HTR-8/SVneo (cell line): Measurements from ENCODE around the gene SLC38A6.
A peak's percentile ranks its signal among the peaks of the same experiment; 100 is the strongest.
"Not testable (repeated sequence)": the region's sequence is repeated elsewhere in the genome, so short reads cannot be mapped to it uniquely, and the experiment has no call there.

ENCODE experiments used
- DNase-seq: peaks from one replicate; pipeline ENCODE4 v3.0.0; 2011; ENCODE audit warnings: low spot score, mixed read lengths; ENCODE audit not compliant: insufficient read length
- FAIRE-seq: peaks from 2 replicates; lab custom pipeline; 2011; peaks lifted over from hg19 to GRCh38; lab: Jason Lieb, UNC

Gene SLC38A6

DNA sequence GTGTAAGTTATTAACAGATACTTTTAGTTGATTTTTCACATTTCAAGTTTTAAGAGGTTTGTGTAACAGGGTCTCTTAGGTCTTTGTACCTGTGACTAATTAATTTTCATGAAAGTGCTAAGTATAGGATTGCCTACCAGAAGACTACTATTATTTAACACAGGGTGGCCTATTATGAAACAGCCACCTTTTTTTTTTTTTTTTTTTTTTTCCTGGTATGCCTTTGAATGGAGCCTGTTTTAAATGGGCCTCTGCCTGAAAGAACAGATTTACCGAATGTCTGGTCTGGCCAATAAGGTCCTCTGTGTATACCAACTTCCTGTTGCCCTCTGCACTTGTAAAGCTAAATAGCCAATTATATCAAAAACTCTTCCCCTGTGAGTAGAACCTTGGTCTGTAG lies 62.5 kb downstream of the SLC38A6 start:
- FAIRE-seq: no peak
- no peak for DNase-seq

DNA sequence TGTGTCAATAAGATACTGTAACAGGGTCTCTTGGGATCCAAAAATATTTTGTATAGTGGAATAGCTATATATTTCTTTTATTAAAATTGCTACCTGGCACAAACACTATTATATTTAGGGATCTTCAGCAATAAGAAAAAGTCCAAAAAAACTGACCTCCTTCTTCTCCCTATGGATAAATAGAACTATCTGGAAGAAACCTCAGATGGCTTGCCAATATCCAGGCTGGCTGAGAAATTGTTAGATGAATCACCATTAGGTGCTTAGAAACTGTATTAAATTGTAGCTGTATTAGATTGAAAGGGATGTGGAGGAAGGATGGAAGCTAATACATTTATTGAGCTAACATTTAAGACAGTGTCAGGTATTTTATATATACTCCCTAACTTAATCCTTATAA lies 66.0 kb downstream of the SLC38A6 start:
- DNase-seq (no peak), FAIRE-seq (no peak)

DNA sequence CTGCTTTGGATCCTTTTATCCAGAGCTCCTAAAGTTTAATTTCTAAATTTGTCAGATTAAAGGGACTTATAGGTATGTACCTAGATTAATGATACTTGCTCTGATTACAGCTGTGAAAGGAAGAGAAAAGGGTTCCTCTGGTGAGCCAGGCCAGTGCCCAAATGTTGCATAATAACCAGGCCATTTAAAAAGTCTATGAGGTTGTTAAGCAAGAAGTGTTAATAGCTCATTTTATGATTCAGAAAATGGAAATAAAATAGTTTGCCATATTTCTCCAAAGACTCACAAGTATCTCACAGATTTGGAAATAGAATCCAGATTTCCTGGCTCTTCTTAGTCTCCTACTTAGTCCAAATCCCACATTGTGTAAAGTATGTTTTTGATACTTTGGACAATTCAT lies 67.6 kb downstream of the SLC38A6 start:
- DNase-seq (no peak), FAIRE-seq (no peak)

DNA sequence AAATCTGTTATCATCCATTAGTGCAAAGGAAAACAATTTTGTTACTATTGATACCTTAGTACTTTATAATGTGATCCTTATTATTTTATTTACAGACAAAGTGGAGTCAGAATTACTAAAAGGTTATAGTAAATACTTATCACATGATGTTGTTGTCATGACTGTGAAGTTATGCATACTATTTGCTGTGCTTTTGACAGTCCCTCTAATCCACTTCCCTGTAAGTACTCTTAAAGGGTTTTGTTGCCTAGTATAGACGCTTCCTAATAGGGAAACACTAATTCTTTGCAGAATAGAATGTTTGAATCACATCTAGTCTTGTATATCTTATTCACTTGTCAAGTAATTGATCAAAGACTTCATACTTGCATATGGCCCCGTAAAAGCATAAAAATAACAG lies 69.4 kb downstream of the SLC38A6 start:
- FAIRE-seq (no peak), DNase-seq (no peak)

DNA sequence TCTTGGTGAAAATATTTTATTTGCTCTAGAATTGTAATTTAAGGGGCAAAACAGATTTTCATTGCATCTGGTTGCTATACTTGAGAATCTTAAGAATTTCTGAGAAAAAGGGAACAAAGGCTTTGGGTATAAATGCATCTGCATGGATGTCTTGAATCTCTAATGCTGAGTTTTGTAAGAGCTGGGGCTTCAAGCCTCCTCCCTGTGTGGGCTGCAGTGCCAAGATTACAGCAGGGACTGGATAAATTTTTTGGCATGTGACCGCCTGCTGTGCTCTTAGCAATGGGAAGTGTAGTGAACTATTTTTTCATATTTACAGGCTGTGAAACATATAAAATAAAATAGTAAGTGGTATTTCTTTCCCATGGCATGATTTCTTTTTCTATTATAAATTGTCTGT lies 70.0 kb downstream of the SLC38A6 start:
- FAIRE-seq: no peak
- no peak for DNase-seq

DNA sequence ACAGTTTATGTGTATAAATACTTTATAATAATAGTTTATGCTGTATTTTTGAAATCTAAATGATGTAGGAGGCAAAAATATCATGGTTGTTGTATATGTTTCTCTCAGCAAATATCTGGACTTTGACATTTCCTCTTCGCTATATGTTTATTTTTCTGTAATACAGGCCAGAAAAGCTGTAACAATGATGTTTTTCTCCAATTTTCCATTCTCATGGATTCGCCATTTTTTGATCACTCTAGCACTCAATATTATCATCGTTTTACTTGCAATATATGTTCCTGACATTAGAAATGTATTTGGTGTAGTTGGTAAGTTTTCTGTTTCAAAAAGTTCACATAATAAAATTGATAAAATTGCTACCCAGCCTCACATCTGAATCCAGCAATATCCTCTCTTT lies 70.6 kb downstream of the SLC38A6 start:
- FAIRE-seq: peak; percentile 67

DNA sequence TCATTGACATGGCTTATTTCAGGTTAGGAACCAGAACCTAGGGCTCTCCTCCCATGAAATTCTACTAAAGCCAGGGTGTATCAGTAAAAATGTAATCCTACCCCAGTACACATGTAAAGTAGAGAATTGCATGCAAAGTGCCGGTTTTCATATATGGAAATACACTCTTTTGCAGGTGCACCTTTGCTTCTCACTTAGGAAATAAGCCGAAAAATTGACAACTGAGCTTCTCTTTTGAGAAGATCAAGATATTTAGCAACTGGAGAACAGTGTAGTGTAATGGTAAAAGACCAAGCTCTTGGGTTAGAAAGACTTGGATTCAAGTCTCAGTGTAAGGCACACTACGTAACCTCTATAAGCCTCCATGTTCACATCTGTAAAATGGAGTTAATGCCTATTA lies 82.4 kb downstream of the SLC38A6 start:
- FAIRE-seq (no peak), DNase-seq (no peak)

More for the DNA sequence above, 70.6 kb downstream of the SLC38A6 start:
- no peak for DNase-seq

DNA sequence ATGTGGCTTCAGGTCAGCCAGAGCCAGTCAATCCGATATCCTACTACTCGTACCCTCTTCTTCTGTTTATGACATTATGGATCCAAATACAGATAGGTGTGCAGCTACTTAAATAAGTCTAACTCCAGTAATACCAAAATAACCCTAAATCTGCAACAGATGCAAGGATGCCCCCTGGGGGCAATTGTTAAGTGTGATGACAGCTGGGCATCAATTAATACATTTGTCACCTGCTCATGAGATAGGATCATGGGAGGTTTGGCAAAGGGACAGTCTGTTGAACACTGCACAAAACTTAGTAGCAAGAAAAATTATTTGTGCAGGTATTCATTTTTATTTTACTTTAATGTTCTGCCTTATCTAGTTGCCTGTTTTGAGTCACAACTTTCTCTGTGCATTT lies 83.2 kb downstream of the SLC38A6 start:
- DNase-seq (no peak), FAIRE-seq (peak; percentile 98)

DNA sequence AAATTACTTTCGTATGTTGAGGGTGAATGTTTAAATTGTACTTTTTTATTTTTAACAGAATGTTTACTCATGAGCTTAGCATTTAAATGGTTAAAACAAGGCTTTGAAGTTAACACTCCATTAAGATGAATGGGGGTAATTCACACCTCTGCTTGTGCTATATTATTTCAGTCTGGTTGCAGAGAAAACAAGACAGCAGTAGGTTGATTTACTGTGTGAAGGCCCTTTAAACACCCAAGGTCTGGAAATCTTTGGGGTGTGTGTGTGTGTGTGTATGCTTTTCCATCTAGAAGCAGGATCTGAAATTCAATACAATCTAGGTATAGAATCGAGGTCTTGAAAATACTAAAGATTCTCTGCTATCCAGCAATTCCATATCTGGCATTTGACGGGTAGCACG lies 83.8 kb downstream of the SLC38A6 start:
- FAIRE-seq: no peak
- no peak for DNase-seq

DNA sequence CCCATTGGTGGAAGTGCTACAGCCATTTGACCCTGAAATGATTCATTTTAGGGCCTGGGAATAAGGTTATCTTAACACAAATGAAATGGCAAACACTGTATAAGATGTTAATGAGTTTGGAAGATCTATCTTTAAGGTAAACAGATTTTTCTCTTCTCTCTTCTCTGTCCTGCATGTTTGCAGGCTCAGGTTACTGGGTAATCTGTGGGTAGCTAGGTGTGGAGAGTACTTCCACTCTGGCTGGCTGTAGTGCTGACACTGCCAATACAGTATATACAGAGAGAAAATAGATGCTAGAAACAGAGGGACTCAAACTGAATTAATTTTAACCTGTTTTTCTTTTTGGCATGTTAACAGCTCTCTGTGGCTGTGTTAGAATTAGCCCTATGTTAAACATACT lies 84.6 kb downstream of the SLC38A6 start:
- DNase-seq (no peak), FAIRE-seq (no peak)

DNA sequence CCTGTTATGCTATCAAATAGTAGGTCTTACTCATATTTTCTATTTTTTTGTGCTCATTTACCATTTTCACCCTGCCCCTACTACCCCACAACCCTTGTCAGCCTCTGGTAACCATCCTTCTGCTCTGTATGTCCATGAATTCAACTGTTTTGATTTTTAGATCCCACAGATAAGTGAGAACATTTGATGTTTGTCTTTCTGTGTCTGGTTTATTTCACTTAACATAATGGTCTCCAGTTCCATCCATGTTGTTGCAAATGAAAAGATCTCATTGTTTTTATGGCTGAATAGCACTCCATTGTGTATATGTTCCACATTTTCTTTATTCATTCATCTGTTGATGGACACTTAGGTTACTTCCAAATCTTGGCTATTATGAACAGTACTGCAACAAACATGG lies 91.4 kb downstream of the SLC38A6 start:
- FAIRE-seq: peak; percentile 92
- not testable (repeated sequence) for DNase-seq

DNA sequence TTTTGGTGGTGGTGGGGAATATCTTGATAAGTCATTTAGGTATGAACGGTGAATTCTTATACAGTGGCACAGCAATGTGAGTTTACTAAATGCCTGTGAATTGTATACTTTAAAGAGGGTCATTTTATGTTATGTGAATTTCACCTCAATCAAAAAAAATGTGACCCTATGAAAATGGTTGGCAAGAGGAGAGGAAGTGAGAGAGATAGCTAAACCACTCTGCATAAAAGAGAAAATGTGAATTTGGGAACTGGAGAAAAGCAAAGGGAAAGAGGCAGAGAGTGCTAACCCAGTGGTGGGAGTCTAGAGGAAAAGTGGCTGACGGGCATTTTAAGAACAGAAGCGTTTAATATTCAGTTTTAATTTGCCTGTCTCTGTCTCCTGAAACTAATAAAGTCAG lies 93.8 kb downstream of the SLC38A6 start:
- FAIRE-seq: no peak
- no peak for DNase-seq

DNA sequence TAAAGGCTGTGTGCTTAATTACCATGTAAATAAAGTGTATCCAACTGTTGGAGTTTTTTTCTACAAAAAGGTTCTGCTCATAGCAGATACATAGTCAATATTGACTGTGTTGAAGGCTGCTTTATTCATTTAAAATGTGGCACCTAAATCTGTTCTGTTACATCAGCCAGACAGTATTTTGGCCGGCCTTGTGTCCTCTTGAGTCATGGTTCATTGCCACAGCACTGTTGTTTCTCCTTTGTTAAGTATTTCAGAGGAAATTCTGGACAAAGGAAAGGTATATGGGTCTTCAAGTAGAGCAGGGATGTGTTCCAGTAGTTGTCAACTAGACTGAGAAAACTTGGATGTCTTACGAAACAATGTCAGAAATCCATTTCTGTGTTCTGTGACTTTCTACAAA lies 95.5 kb downstream of the SLC38A6 start:
- DNase-seq (no peak), FAIRE-seq (peak; percentile 95)

DNA sequence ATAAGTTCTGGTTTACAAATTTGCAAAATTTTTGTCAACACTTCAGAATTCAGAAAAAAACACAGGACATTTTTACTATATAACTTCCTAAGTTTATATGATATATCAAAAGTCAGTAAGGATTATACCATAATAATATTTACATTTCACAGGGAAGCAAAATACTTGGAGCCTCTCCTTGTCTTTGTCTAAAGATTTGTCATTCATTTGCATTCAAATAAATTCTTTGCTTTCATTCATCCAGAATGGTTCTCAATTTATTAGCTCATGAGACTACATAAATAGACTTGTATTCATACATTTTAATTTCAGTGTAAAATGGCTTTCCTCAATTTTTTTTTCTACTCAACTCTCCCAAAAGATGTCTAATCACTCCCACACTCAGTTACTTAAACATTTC lies 96.4 kb downstream of the SLC38A6 start:
- DNase-seq (no peak), FAIRE-seq (no peak)

DNA sequence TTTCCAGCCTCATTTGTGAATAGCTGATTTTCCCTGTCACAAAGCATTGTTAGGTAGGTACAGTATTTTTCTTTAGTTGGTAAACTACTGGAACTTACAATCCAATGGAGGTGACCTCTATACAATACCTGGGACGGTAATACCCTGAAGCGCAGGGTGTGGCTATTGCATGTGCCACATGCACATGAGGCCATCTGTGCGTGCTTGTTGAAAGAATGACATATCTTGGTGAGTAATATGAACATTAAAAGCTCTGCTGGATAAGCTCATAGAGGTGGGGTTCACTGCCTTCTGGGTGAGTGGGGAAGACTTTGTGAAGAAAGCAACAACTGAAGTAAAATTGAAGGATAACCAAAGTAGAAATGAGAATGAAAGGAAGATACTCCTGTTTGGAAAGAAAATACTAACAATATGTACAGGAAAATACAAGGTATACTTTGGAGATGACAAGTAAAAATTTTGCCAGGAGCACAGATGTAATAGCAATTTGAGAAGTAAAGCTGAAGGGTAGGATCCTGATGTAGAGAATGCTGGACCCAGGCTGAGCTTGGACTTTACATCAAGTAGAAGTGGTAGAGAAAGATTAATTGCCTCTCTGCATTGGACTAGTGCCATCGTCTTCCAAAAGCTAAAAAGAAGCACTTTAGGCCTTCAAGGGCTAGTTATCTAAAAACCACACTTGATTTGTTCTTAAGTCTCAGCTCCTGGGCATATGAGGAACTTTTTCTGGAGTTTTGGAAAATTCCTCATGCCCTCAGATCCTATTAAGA lies 97.1 kb downstream of the SLC38A6 start:
- FAIRE-seq (peak; percentile 72), DNase-seq (no peak)

DNA sequence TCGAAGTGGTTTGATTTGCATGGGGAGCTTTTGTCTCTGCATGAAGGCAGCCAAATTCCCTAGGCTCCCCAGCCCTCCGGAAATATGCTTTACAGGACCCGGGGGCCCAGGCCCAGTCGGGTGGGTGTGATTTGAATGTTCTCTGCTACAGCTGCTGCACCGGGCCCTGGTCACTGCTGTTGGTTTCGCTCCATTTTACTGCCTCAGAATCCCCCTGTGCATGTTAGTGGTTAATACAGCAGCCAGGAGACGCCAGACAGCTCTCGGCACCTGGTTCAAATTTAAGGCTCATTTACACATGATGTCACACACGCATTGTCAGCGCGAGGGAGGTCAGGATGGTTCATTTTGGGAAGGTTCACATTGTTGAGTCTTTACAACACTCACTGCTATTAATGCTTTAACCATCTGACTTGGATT lies 99.6 kb downstream of the SLC38A6 start:
- DNase-seq (no peak), FAIRE-seq (peak; percentile 94)

DNA sequence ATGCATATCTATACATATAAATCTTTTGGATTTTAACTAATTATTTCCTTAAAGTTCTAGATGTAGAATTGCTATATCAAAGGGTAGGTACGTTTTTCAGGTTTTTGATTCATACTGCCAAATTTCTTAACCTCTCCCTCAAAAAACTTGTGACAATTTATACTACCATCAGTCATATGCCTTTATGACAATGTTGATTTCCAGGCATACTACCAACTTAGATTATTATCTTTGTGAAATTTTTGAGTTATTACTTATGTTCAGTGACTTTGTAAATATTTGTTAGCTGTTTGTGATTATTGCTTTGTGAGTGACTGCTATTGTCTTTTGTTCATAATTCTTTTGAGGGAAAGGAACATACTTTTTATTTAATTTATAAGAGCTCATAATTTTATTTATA lies 107.0 kb downstream of the SLC38A6 start:
- FAIRE-seq (no peak), DNase-seq (no peak)

DNA sequence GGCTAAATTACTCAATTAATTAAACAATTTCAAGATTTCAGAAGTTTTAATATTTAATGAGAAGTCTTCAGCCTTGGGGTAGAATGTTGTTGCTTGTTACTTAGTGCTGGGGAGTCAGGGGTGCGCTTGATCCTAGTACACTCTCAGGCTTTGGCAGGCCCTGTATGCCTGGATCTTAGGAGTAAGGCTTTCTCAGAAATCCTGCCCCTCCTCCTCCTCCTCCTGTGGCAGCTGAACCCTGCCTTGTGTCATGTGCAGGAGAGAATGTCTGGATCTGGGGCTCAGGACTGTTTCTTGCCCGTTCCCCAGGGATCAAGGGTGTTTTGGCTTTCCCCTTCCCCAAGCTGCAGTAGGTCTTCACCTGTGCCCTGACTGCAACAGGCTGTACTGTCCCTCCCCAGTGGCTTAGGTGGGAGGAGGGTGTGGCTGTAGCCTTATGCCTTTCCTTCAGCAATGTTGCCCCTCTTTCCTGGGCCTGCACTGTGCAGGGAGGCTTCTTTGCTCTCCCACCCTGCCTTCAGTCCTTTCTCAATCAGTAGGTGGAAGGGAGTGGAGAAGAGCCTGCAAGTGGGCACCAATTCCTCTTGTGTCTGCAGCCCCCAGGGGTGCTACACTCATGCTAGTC lies 108.2 kb downstream of the SLC38A6 start:
- FAIRE-seq (peak; percentile 98), DNase-seq (no peak)

DNA sequence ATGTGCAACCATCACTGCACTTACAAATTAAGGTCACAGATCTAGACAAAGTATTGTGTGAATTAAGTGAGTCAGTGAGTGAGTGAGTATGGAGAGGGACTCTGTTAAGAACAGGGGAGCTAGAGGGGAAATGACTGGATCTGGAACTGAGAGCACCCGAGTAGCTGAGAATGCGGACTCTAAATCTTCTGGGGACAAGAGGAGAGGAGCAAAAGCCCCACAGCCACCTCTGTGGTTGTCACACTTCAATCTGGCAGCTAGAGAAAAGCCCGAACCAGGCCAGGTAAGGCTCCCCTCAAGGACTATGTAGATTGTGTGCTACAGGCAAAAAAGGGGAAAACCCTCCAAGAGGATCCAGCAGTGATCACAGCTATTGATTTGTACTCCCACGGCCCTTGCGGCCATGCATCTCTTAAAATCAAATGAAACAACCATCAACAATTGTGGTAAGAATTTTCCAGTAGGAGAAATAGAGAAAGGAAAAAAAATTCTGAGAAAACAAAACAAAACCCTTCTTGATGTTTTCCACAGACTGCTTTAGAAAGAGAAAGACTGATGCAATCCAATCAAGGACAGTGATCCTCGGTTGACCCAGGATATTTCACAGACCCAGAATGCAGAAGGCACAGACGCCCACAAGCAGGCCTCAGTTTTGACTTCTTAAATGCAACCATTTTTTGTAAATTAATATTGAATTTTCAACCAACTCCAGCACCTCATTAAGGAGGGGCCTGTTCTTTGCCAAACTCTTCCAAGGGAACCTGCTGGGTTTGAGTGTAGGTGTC lies 109.6 kb downstream of the SLC38A6 start:
- no peak for DNase-seq
- FAIRE-seq: no peak

DNA sequence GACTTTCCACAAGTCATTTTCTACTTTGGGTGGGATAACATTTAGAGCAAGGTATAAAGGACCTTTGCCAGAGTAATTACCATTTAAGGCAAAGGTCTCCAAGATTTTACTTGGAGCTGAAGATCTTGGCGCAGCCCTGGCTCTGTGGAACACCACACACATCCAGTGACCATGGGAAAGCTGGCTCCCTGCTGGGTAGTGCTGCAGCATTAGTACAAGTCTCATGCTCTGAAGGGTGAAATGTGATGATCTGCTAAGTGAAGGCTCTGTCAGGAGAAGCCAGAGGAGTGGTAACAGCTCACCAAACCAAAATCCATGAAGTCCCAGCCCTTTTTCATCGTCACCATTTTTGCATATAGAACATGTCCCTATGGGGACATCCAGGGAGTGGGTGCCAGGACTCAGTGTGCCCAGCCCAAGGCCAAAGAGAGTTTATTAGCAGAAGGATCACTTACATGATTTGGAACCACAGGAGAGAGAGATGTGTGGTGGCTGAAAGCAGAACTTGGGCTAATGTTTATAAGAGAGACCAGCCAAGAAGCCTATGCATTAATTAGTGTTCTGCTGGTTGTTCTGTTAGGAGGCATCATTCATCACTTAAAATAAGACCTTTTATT lies 110.7 kb downstream of the SLC38A6 start:
- FAIRE-seq: peak; percentile 95
- DNase-seq: no peak

DNA sequence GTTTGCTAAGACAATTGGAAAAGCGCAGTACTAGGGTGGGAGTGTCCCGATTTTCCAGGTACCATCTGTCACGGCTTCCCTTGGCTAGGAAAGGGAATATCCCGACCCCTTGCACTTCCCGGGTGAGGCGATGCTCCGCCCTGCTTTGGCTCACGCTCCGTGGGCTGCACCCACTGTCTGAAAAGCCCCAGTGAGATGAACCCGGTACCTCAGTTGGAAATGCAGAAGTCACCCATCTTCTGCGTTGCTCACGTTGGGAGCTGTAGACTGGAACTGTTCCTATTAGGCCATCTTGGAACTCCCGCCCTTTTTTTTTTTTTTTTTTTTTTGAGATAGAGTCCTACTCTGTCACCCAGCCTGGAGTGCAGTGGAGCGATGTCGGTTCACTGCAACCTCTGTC lies 117.1 kb downstream of the SLC38A6 start:
- not testable (repeated sequence) for DNase-seq, FAIRE-seq
